Heart left ventricle (tissue), 16 donors: ENCODE measurements around the gene PRICKLE3. TPM values are rescaled to one million over a fixed set of nuclear protein-coding genes. Genes with fewer than 3 reads are reported as not detected.

Experiments used
- ATAC-seq, 4 donors: fragments of 200-7000 bp; cut with Tn5 transposase; one replicate each; pipeline ENCODE4 v1.9.1; 2020 to 2022; ENCODE audit warnings: moderate library complexity in 4 of 4, mild to moderate bottlenecking in 3 of 4, moderate number of reproducible peaks in 1 of 4
- DNase-seq, 5 donors: peaks; one replicate each; pipeline ENCODE4 v3.0.0-alpha.2; 2020
- H3K27ac ChIP-seq, 12 donors: fragments of 200-600 bp; sonication (generic) in 4 of 12; one replicate each; pipeline versions ENCODE4 v1.5.0 to v1.8.0; 2016 to 2022; ENCODE audit warnings: mild to moderate bottlenecking in 2 of 12
- H3K27me3 ChIP-seq, 9 donors: fragments of 200-600 bp; sonication (generic) in 2 of 9; one replicate each; pipeline versions ENCODE4 v1.5.1 to v1.8.0; 2016 to 2022; ENCODE audit warnings: mild to moderate bottlenecking in 3 of 9
- H3K36me3 ChIP-seq, 9 donors: fragments of 200-600 bp; sonication (generic) in 2 of 9; one replicate each; pipeline versions ENCODE4 v1.5.0 to v1.8.0; 2018 to 2022; ENCODE audit warnings: mild to moderate bottlenecking in 2 of 9
- H3K4me1 ChIP-seq, 12 donors: fragments of 200-600 bp; sonication (generic) in 4 of 12; one replicate each; pipeline versions ENCODE4 v1.5.0 to v1.8.0; 2016 to 2022; ENCODE audit warnings: mild to moderate bottlenecking in 3 of 12
- H3K4me3 ChIP-seq, 12 donors: fragments of 200-600 bp; sonication (generic) in 4 of 12; one replicate each; pipeline versions ENCODE4 v1.5.0 to v1.8.0; 2017 to 2022; ENCODE audit warnings: mild to moderate bottlenecking in 9 of 12, moderate library complexity in 4 of 12
- H3K9me3 ChIP-seq, 12 donors: fragments of 200-600 bp; sonication (generic) in 4 of 12; one replicate each; pipeline versions ENCODE4 v1.5.0 to v1.8.0; 2016 to 2022; ENCODE audit warnings: mild to moderate bottlenecking in 1 of 12
- CTCF ChIP-seq, 12 donors: fragments of 200-600 bp; sonication (generic) in 4 of 12; IDR thresholded peaks; one replicate each; pipeline versions ENCODE4 v1.5.0 to v1.8.0; 2018 to 2022; ENCODE audit warnings: antibody characterized with exemption in 12 of 12, mild to moderate bottlenecking in 5 of 12
- POLR2A ChIP-seq, 2 donors: fragments of 450-650 bp; IDR thresholded peaks; one replicate each; pipeline ENCODE4 v1.6.1; 2017; ENCODE audit warnings: antibody characterized with exemption in 2 of 2, mild to moderate bottlenecking in 2 of 2, moderate library complexity in 2 of 2
- WGBS, 4 donors: extraction: QIAGEN DNeasy Blood & Tissue Kit in 2 of 4; methylation state at CpG; one replicate each; pipeline versions ENCODE4 v1.1.5 to v1.1.7; 2013 to 2018; 5-methylcytosine and 5-hydroxymethylcytosine counted together
- intact Hi-C, 10 donors: fragments of 100-400 bp; cut with DNase I; formaldehyde crosslinking; loops; one replicate each; pipeline versions ENCODE4 v1.11.1 to v1.14.2; 2022
- polyA plus RNA-seq, 2 donors: library from polyadenylated mRNA; stranded (reverse); fragments of 200-250 nt; gene quantifications; one replicate each; pipeline ENCODE4 v1.2.3, GENCODE V29; 2013
- total RNA-seq, 9 donors: library from RNA; depleted of rRNA in 2 of 9; stranded (reverse); fragments of >200 nt in 2 of 9; fragmentation: NEBNext Ultra II Directional in 3 of 9; extraction: Animal tissue kit (Norgen Biotek cat#: 25700) in 3 of 9; gene quantifications; one replicate each; pipeline versions ENCODE4 v1.1.0 to v1.2.4, GENCODE V29; 2016 to 2023
- donor health status: ischemic (EF 13 %, LVEDD 7.1; RV severe dilation, severe dysfunction).
- donor health status: healthy with polysubstance abuse.
- donor health status: DM: no; HTN: yes; CAD: no.
- donor health status: DM: no; HTN: no; CAD: no.
- donor health status: ischemic (EF 25% LVEDD 6.9; RV normal size, moderate dysfunction).
- donor health status: ischemic (EF 25% LVEDD 5.7; RV mildly dilated, moderate dysfunction).
- donor health status: healthy.
- donor health status: DM: yes; HTN: yes; CAD: no.
- donor health status: ischemic (EF 35%, LVEDD 5.7; RV mildly dilated, moderate dysfunction).
- donor health status: nonischemic (EF 11% LVEDD 7.7; RV severe dilation, severe dysfunction).
- donor health status: DM: yes; HTN: yes; CAD: no.
- donor health status: PGD.
- donor health status: ischemic (EF 29% LVEDD 5.4; RV normal size, mild dysfunction).
- donor health status: nonischemic (EF 23%, LVEDD 6.1; RV moderate dilation, normal function).

Gene PRICKLE3
- total and polyA plus RNA-seq, 11 donors = 6.5 to 13.2 (median 9.3) TPM

- TF ChIP-seq CTCF (IDR thresholded peaks at IDR 0.05) (no peak), POLR2A (IDR thresholded peaks at IDR 0.05) (no peak)
- Histone ChIP-seq H3K9me3 (no peaks in the 10 kb centered on the region), H3K36me3 (no peaks in the 10 kb centered on the region), H3K27ac (no peak overlapping the region), H3K4me1 (peaks cover 0 to 8% (median 0%) of the 10 kb centered on the region in 12 donors), H3K4me3 (no peak overlapping the region), H3K27me3 (peaks cover 0 to 7% (median 0%) of the 10 kb centered on the region in 9 donors)
- intact Hi-C loops = no loop called here
- DNase-seq (no peak), ATAC-seq (no peak)
- WGBS, 4 donors = 83 to 95% (median 89%) methylated on average over 2 of the region's 2 CpGs
These were observed 41.6 kb upstream of the PRICKLE3 start for GRCh38 chrX:49227726-49228125.

- intact Hi-C loops = no loop called here
- H3K27me3 ChIP-seq = peaks cover 0 to 7% (median 0%) of the 10 kb centered on the region in 9 donors
- no peaks in the 10 kb centered on the region for H3K36me3 ChIP-seq
- H3K4me1 ChIP-seq = peaks cover 0 to 8% (median 0%) of the 10 kb centered on the region in 12 donors
- no peak overlapping the region for H3K4me3 ChIP-seq
- DNase-seq = no peak
- TF ChIP-seq CTCF (IDR thresholded peaks at IDR 0.05) (no peak), POLR2A (IDR thresholded peaks at IDR 0.05) (no peak)
- no peak overlapping the region for H3K27ac ChIP-seq
- WGBS, 4 donors = 86 to 93% (median 91%) methylated on average over 9 of the region's 9 CpGs
- ATAC-seq = no peak
- H3K9me3 ChIP-seq = no peaks in the 10 kb centered on the region
These were observed 40.8 kb upstream of the PRICKLE3 start for GRCh38 chrX:49226946-49227345.

GRCh38 chrX:49225858-49226257 lies 39.7 kb upstream of the PRICKLE3 start:
- ATAC-seq (no peak), DNase-seq (no peak)
- Histone ChIP-seq H3K9me3 (no peaks in the 10 kb centered on the region), H3K4me3 (no peak overlapping the region), H3K4me1 (peaks cover 0 to 8% (median 0%) of the 10 kb centered on the region in 12 donors), H3K36me3 (no peaks in the 10 kb centered on the region), H3K27me3 (peaks cover 0 to 7% (median 0%) of the 10 kb centered on the region in 9 donors), H3K27ac (no peak overlapping the region)
- 60 to 72% (median 65%) methylated on average over 14 of the region's 14 CpGs for WGBS, 4 donors
- intact Hi-C loops = no loop called here
- no peak for TF ChIP-seq CTCF (IDR thresholded peaks at IDR 0.05)
- no peak for TF ChIP-seq POLR2A (IDR thresholded peaks at IDR 0.05)

- peaks cover 0 to 7% (median 0%) of the 10 kb centered on the region in 9 donors for H3K27me3 ChIP-seq
- H3K36me3 ChIP-seq = no peaks in the 10 kb centered on the region
- no peak overlapping the region for H3K27ac ChIP-seq
- ATAC-seq = no peak
- H3K9me3 ChIP-seq = no peaks in the 10 kb centered on the region
- no peak for DNase-seq
- no peak overlapping the region for H3K4me3 ChIP-seq
- intact Hi-C loops = no loop called here
- 66 to 72% (median 67%) methylated on average over 2 of the region's 2 CpGs for WGBS, 4 donors
- TF ChIP-seq POLR2A (IDR thresholded peaks at IDR 0.05) = no peak
- TF ChIP-seq CTCF (IDR thresholded peaks at IDR 0.05) = no peak
- H3K4me1 ChIP-seq = no peaks in the 10 kb centered on the region
These were observed 35.7 kb upstream of the PRICKLE3 start for GRCh38 chrX:49221868-49222267.
